Ovary (tissue), 3 donors: ENCODE measurements around the gene TRIOBP.

Source experiments
- CTCF ChIP-seq, 3 donors: fragments of 450-650 bp in 2 of 3; fragments of 200-600 bp in 1 of 3; IDR thresholded peaks; one replicate each; pipeline versions ENCODE4 v1.5.1 to v1.8.0; 2016 to 2022; ENCODE audit warnings: antibody characterized with exemption in 3 of 3, mild to moderate bottlenecking in 1 of 3
- POLR2A ChIP-seq: fragments of 450-650 bp; IDR thresholded peaks from one replicate; pipeline ENCODE4 v1.6.1; 2017; ENCODE audit warnings: antibody characterized with exemption, mild to moderate bottlenecking, moderate library complexity
- donor health status: DM: no; HTN: no; CAD: no.

- TF ChIP-seq CTCF (IDR thresholded peaks at IDR 0.05) (no peak), POLR2A (no peak)
Observed at GRCh38 chr22:37806409-37807333, 109.8 kb downstream of the TRIOBP start.
